Tibial nerve (tissue), 4 donors: ENCODE measurements around the gene DNMT3A. TPM values are rescaled to one million over a fixed set of nuclear protein-coding genes. Genes with fewer than 3 reads are reported as not detected.

Source experiments
- DNase-seq, 2 donors: peaks; one replicate each; pipeline ENCODE4 v3.0.0-alpha.2; 2019; ENCODE audit warnings: low spot score in 2 of 2
- H3K27ac ChIP-seq, 4 donors: fragments of 200-600 bp; sonication (generic) in 3 of 4; one replicate each; pipeline ENCODE4 v1.5.1; 2017 to 2019; ENCODE audit warnings: mild to moderate bottlenecking in 1 of 4
- H3K27me3 ChIP-seq, 2 donors: fragments of 200-600 bp; sonication (generic) in 1 of 2; one replicate each; pipeline versions ENCODE4 v1.5.1 to v1.6.0; 2017 to 2019
- H3K36me3 ChIP-seq, 3 donors: fragments of 200-600 bp; sonication (generic); one replicate each; pipeline ENCODE4 v1.5.1; 2018 to 2019
- H3K4me1 ChIP-seq, 4 donors: fragments of 200-600 bp; sonication (generic) in 3 of 4; one replicate each; pipeline ENCODE4 v1.5.1; 2017 to 2019
- H3K4me3 ChIP-seq, 4 donors: fragments of 200-600 bp; sonication (generic) in 3 of 4; one replicate each; pipeline ENCODE4 v1.5.1; 2017 to 2019; ENCODE audit warnings: mild to moderate bottlenecking in 1 of 4, moderate library complexity in 1 of 4
- H3K9me3 ChIP-seq, 4 donors: fragments of 200-600 bp; sonication (generic) in 3 of 4; one replicate each; pipeline ENCODE4 v1.5.1; 2017 to 2019
- EP300 ChIP-seq, 2 donors: sonication (generic); formaldehyde crosslinking; IDR thresholded peaks; one replicate each; pipeline ENCODE4 v1.6.1; 2017; ENCODE audit warnings: antibody characterized with exemption in 2 of 2, mild to moderate bottlenecking in 1 of 2
- POLR2A ChIP-seq, 2 donors: fragments of 450-650 bp; IDR thresholded peaks; one replicate each; pipeline ENCODE4 v1.6.1; 2017; ENCODE audit warnings: antibody characterized with exemption in 2 of 2, mild to moderate bottlenecking in 2 of 2, moderate library complexity in 2 of 2
- WGBS, 2 donors: methylation state at CpG; one replicate each; pipeline ENCODE4 v1.1.5; 2018; 5-methylcytosine and 5-hydroxymethylcytosine counted together
- total RNA-seq, 4 donors: library from RNA; depleted of rRNA; stranded (reverse); fragments of >200 nt; gene quantifications; one replicate each; pipeline ENCODE4 v1.1.0, GENCODE V29; 2016
- TF ChIP-seq, protein P1 (sequence below), 5 experiments: fragments of 200-600 bp in 3 of 5; fragments of 450-650 bp in 2 of 5; sonication (generic) in 3 of 5; IDR thresholded peaks; one replicate each; pipeline ENCODE4 v1.5.1; 2016 to 2019; ENCODE audit warnings: antibody characterized with exemption in 5 of 5, mild to moderate bottlenecking in 3 of 5, moderate library complexity in 2 of 5

The DNMT3A gene
- total RNA-seq = 10 to 100 TPM; 17.4 to 28.4 (median 25.0) TPM

DNA sequence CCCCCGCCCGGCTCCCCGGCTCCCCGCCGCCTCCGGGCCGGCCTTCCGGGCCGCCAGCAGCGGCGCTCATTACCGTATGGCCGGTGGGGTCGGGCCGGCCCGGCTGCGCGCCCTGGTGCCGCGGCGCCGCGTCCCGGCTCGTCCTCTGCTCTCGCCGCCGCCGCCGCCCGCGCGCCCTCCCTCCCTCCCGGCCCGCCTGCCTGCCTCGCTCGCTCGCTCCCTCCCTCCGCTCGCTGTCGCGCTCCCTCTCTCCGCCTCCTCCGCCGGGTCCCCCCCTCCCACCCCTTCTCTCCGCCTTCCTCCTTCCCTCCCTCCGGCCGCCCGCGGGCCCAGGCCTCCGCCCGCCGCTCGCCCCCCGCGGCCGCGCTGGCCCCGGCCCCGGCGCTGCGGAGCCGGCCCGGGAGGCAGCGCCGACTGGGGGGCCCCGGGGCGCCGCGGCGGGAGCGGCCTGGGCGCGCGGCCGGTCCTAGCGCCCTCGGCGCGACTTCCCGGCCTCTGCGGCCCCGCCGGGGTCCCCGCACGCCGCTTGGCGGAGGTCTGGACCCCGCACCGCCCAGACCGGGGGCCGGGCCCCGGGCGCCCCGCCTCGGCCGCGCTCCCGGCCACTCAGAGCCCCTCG lies at the start of gene DNMT3A:
TSS of gene DNMT3A (minus strand) at position 173 of the 619 bp plus-strand sequence. CDS start 27,941 bp downstream, outside the sequence.
- H3K4me3 ChIP-seq = peak within 1 kb of the TSS; percentile 20 to 80 (median 62)
- peak within 1 kb of the TSS; percentile 62 to 89 (median 80) for H3K27ac ChIP-seq
- peak; percentile 44 to 46 for DNase-seq
- TF ChIP-seq POLR2A (IDR thresholded peaks at IDR 0.05) (no peak), EP300 (IDR thresholded peaks at IDR 0.05) (no peak)
- TF ChIP-seq, protein P1, sequence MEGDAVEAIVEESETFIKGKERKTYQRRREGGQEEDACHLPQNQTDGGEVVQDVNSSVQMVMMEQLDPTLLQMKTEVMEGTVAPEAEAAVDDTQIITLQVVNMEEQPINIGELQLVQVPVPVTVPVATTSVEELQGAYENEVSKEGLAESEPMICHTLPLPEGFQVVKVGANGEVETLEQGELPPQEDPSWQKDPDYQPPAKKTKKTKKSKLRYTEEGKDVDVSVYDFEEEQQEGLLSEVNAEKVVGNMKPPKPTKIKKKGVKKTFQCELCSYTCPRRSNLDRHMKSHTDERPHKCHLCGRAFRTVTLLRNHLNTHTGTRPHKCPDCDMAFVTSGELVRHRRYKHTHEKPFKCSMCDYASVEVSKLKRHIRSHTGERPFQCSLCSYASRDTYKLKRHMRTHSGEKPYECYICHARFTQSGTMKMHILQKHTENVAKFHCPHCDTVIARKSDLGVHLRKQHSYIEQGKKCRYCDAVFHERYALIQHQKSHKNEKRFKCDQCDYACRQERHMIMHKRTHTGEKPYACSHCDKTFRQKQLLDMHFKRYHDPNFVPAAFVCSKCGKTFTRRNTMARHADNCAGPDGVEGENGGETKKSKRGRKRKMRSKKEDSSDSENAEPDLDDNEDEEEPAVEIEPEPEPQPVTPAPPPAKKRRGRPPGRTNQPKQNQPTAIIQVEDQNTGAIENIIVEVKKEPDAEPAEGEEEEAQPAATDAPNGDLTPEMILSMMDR (IDR thresholded peaks at IDR 0.05) = no peak
- H3K9me3 ChIP-seq = no peaks in the 10 kb centered on the region
- H3K4me1 ChIP-seq = peaks cover 3 to 36% (median 24%) of the 10 kb centered on the region in 4 donors
- no peaks in the 10 kb centered on the region for H3K36me3 ChIP-seq
- no peaks in the 10 kb centered on the region for H3K27me3 ChIP-seq
- WGBS, 2 donors = 0 to 2% methylated on average over 9 to 47 of the region's 100 CpGs

DNA sequence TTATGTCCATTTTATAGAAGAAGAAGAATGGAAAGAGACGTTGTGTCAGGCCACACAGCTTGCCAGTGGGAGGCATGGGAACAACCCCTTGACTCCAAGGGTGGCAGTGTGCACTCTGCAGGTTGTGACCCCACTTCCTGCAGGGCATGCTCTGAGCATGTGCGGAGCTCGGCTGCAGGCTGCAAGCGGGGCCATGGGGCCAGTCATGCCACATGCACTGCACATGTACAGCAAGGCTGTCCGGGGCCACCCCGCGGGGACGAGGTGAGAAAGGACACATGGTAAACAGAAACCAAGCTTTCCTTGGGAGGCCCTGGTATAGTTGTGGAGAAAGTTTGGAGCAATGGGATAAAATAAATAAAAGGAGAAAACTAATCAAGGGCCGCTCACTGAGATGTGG lies 47.4 kb upstream of the DNMT3A start:
- DNase-seq = no peak
- H3K36me3 ChIP-seq = peaks cover 0 to 20% (median 0%) of the 10 kb centered on the region in 3 donors
- WGBS, 2 donors = 92 to 96% methylated on average over 9 of the region's 9 CpGs

DNA sequence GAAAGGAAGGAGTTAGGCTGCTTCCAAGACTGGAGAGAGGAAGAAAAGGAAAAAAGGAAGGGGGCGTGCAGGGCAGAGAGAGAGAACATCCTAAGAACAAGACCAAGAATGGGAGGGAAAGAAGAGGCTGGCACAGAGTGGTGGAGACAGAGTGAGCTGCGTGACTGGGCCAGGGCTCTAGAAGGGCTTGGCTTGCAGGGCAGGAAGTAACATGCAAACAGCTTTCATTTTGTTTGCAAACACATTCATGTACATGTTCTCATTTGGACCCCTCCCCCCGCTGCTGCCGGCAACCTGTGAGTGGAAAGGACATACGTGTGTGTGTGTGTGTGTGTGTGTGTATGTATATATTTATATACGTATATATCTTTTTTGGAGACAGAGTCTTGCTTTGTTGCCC lies 46.8 kb upstream of the DNMT3A start:
- TF ChIP-seq, protein P1 (IDR thresholded peaks at IDR 0.05) = no peak
- no peak for TF ChIP-seq POLR2A (IDR thresholded peaks at IDR 0.05)
- TF ChIP-seq EP300 (IDR thresholded peaks at IDR 0.05) = no peak
- no peaks in the 10 kb centered on the region for H3K9me3 ChIP-seq

More for the DNA sequence above, 47.4 kb upstream of the DNMT3A start:
- TF ChIP-seq, protein P1 (IDR thresholded peaks at IDR 0.05) = no peak
- TF ChIP-seq EP300 (IDR thresholded peaks at IDR 0.05) = no peak
- no peak for TF ChIP-seq POLR2A (IDR thresholded peaks at IDR 0.05)
- no peaks in the 10 kb centered on the region for H3K4me1 ChIP-seq
- no peaks in the 10 kb centered on the region for H3K27me3 ChIP-seq
- no peak overlapping the region for H3K27ac ChIP-seq
- no peak overlapping the region for H3K4me3 ChIP-seq
- H3K9me3 ChIP-seq = no peaks in the 10 kb centered on the region

DNA sequence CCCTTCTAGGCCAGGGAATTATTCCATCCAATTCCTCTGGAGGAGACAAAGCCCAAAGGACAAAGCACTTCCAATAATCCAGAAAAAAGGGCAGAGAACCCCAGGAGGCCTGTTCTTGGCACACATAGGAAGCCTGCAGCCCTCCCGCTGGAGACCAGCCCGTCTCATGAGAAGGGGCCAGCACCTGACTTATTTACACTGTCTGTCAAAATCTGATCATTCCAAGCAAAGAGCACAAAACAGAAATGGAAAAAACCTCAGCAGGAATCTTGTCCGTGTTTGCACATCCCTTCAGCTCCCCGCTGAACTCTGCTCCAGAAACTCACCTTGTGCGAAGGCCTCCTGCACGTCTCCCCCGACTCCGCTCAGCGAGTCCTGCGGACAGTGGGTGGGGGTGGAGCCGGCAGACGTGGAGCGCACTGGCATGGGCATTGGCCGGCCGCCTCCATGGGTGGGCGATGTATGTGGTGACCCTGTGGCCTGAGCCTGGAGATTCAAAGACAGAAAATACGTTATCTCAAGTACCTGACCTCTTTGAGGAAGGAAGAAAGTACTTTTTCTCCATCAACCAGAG lies 46.2 kb upstream of the DNMT3A start:
- DNase-seq = no peak
- Histone ChIP-seq H3K4me1 (no peaks in the 10 kb centered on the region), H3K9me3 (no peaks in the 10 kb centered on the region), H3K4me3 (no peak overlapping the region), H3K36me3 (peaks cover 0 to 20% (median 0%) of the 10 kb centered on the region in 3 donors), H3K27me3 (no peaks in the 10 kb centered on the region), H3K27ac (no peak overlapping the region)
- TF ChIP-seq EP300 (IDR thresholded peaks at IDR 0.05) (no peak), POLR2A (IDR thresholded peaks at IDR 0.05) (no peak)
- TF ChIP-seq, protein P1 (IDR thresholded peaks at IDR 0.05) = no peak
- 90 to 91% methylated on average over 17 of the region's 17 CpGs for WGBS, 2 donors

More for the DNA sequence above, 46.8 kb upstream of the DNMT3A start:
- H3K27me3 ChIP-seq = no peaks in the 10 kb centered on the region
- H3K4me1 ChIP-seq = no peaks in the 10 kb centered on the region
- DNase-seq = no peak
- peaks cover 0 to 20% (median 0%) of the 10 kb centered on the region in 3 donors for H3K36me3 ChIP-seq
- H3K4me3 ChIP-seq = no peak overlapping the region
- H3K27ac ChIP-seq = no peak overlapping the region
- WGBS, 2 donors = 80 to 91% methylated on average over 6 of the region's 6 CpGs
